Measurements from ENCODE around the gene CTDSPL2.
"Not testable (repeated sequence)": the region's sequence is repeated elsewhere in the genome, so short reads cannot be mapped to it uniquely, and the experiment has no call there.

CTDSPL2 gene

DNA sequence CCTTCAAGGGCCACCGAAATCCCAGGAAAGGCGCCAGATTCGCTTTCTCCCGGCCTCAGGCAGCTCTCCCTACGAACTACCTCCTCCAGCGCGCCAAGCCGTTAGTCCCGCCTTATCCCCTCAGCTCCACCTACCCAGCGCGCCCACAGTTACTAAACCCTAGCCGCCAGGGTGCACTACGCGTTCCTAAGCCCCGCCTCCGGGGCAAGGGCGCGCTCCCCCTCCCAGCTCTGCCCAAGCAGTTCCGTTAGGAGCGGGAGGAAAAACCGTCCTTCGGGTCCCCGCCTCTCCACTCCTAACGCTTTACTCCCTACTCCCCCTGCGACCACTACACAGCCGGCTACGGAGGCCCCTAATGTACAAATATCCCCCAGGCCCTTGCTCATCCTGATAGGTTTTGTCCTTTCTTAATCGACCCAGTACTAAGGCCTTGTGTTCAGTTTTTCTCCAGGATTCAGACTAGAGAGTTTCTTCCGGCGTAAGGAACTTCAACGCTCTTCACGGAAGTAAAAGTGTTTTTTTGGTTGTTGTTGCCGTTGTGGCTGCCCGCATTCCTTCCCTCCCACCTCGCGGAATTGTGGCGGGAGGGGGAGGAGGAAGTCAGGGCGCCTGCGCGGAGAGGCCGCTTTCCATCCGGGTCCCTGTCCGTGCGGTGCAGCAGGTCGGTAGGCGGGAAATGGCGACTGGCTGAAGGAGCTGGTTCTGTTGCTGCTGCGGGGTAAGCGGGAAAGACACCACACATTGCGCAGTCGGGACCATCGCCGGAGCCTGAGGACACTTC lies at the start of gene CTDSPL2:
Gene CTDSPL2 (plus strand): TSS at position 655 of the 781 bp plus-strand sequence. CDS start 31,386 bp downstream, outside the sequence.
- peak; percentile 97 for DNase-seq (ENCODE audit: low spot score)

DNA sequence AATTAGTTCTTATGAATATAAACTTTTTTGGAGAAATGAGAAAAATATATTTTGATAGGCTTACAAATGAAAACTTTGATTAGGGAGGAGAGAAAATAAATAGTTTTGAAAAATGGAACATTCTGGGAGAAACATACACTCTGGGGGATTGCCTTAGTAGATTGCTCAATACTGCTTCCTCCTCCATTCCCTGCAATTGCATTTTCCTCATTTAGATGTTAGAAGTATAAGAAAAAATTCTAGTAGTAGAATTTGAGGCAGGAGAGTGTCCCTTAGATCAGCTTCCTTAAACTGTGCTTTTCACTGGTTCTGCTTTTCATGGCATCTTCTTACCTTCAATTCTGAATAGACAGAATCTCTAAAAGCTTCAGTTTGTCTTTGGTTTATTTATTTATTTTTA lies 46.2 kb upstream of the CTDSPL2 start:
- DNase-seq (ENCODE audit: low spot score), result no peak

DNA sequence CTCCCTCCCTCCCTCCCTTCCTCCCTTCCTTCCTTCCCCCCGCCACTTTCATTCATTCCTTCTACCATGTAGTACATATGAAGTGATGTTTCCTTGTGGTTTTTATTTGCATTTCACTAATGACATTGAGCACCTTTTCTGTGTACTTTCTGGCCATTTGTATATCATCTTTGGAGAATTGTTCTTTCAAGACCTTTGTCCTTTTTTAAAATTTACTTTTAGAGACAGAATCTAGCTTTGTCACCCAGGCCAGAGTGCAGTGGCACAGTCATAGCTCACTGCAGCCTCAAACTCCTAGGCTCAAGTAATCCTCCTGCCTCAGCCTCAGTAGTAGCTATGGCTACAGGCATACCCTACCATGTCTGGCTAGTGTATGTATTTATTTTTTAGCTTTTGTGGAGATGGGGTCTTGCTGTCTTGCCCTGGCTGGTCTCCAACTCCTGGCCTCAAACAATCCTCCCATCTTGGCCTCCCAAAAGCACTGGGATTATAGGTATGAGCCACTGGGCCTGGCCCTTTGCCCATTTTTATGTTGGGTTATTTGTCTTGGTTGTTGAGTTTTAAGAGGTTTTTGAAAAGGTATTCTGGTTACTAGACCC lies 42.0 kb upstream of the CTDSPL2 start:
- no peak for DNase-seq (ENCODE audit: low spot score)

DNA sequence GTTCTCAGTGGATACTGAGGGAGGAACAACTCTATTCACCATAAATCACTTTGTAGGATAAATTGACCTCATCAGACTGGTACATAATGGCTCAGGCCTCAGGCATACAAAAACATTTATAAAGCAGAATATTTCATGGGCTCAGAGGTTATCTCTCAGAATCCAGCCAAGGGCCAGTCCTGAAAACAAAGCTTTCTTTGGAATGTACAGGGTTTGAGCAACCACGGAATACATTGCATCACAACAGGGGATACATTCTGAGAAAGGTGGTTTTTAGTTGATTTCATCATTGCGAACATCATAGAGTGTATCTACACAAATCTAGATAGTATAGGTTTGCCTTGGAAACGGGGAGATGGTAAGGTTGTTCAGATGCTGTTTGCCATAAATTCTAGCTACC lies 33.4 kb upstream of the CTDSPL2 start:
- DNase-seq (ENCODE audit: low spot score), result no peak

DNA sequence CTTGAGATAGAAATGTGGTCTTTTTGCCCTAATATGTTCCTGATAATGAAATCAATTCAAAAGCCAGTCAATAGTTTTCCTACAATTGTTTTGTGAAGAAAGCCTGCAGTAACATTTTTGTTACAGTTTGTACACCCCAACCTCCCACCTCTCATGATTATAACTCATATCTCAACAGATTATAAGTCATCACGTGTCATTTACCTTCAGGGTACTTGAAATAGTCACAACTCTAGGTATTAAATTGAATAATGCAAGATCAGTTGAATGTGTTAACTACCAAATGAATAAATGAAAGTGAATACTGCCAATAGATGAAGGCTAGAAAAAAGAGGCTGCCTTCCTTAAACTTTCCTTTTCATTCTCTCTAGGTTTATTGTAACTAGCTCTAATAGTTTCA lies 32.9 kb upstream of the CTDSPL2 start:
- no peak for DNase-seq (ENCODE audit: low spot score)

DNA sequence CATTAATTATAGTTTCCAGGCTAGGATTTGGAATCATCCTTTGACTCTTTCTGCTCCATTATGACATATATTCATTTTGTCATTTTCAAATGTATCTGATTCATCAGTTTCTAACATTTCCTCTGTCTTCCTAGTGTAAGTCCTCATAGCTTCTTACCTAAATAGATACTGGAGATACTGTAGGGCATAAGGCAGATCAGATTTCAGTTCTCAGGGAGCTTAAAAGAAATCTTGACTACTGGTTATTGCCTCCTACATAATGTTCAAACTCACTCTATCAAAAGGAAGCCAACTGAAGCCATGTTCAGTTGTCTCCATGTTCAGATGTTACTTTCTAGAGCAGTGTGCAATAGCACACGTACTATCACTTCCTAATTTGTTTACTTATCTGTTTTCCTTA lies 29.6 kb upstream of the CTDSPL2 start:
- DNase-seq (ENCODE audit: low spot score), result no peak

DNA sequence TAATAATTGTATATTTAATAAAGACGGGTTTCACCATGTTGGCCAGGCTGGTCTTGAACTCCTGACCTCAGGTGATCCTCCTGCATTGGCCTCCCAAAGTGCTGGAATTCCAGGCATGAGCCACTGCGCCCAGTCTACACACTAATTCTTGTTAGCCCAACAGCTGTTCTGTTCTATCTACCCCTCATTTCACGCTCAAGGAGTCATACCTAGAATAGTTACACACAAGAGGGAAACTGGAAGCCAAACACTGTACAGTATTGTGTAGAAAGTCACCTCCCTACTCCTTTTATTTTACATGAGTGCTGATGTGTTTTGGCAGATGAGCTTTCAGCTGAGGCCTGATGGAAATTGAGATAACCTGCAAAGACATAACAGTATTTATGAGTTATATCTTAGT lies 13.4 kb upstream of the CTDSPL2 start:
- DNase-seq (ENCODE audit: low spot score), result no peak

DNA sequence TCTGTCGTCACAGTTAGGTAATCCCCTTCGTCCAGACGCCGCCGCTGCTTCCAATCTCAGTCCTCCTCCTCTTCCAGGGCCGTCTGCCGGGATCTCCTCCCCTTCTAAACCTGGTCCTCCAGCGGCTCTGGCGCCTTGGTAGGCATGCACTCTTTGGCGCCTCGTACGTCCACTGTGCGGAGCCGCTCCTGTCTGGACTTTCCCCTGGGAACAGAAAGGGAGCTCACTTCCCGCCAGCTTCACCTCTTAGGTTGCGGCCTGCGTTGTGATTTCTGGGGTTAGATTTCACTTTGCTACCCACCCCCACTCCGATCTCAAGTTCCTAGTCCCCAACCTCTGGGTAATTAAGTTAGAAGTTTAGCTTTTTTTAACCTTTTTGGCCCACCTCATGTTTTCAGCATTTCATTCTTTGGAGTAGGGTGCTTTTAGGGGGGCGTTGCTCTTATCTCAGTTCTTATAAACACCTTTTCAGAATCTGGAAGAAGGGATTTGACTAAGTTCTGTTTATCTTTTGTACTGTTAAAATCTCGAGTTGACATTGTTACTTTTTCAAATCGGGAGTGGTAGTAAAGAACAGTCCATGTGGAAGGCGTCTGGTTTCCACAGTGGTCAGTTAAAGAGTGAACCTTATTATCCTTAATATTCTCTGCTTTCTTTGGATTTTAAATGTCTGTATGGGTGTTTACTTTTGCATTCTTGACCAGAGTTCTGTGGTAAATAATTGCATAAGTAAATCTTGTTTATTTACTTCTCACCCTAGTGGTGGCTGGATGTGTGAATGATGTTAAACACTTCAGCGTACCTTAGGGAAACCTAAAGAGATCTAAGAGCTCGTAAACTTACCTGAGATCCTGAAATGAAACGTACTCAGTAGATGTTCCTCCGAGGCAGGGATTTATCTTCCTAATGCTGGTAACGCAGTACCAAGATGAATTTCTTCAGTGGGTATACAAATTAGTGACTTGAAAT lies 611 bp downstream of the CTDSPL2 start:
- no peak for DNase-seq (ENCODE audit: low spot score)

DNA sequence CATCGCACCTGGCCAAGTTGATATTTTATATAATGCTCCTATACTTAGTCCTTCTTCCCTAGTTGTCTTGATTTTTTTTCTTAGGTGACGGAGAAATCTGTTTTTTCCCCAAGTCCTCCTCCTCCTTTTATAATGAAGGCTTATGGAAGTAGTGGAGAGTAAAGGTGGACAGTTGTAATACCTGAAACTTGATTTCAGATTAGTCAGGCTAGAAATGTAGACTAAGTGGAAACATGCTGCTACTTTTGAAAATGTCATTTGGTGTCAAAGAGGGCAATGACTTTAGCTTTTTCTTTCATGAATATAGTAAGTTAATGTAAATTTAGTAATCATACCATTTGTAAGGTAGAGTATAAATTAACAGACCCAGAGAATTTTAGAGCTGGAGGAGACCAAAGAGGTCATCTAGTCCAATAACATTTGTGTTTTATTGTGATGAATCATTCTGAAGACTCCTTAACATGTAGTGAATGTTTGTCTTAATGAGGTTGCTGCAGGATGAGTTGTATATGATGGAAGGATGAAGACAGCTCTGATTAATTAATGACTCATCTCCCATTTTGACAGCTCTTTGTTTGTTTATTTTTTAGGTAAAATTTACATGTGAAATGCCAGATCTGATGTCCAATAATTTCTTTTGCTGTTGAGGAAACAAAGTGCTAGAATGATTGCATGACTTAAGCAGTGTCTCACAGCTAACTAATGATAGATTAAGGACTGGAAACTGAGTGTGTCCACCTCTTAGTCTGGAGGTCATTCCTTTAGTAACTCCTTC lies 8.7 kb downstream of the CTDSPL2 start:
- DNase-seq (ENCODE audit: low spot score), result no peak

DNA sequence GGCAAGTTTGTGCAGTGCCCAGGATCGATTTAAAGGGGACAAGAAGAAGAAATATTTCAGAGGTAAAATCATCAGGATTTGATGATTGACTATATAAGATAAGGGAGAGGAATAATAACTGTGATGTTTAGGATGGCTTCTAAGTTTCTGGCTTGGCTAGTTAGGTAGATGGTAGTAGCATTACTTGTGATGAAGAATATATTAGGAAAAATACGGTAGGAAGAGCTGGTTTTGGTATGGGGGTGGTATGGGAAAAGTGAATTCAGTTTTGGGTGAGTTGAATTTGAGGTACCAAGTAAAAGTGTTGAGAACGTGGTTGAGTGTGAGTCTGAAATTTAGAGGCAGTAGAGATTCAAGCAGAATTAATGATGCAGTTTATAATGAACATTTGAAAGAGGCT lies 11.0 kb downstream of the CTDSPL2 start:
- DNase-seq (ENCODE audit: low spot score), result no peak

DNA sequence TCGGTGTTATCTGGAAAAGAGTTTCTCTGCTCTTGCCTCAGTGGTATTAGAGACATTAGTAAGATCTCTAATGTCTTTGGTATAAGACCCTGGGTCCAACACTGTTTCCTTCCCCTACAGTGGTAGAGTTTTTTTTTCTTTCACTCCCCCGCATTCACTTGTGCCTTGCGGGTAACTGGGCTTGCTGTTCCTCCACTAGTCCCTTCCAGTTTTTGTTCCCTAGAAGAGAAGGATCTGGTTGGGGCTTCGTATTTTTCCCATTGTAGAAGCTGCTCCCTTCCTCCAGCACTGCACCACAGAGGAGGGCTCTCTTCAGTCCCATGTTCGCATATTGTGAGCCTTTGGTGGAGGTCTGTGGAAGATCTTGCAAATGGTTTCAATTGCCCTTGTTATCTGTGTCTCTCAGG lies 13.7 kb downstream of the CTDSPL2 start:
- DNase-seq (ENCODE audit: low spot score), result no peak

DNA sequence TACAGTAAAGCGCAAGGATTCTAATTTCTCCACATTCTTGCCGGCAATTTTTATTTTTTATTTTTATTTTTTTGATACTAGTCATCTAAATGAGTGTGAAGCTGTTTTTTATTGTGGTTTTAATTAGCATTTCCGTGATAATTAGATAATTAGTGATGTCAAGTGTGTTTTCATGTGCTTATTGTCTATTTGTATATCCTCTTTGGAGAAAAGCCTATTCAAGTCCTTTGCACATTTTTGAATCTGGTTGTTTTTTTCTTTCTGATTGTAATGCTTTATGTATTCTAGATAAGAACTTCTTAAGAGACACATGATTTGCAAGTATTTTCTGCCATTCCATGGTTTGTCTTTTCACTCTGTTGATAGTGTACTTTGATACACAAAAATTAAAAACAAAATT lies 16.1 kb downstream of the CTDSPL2 start:
- no peak for DNase-seq (ENCODE audit: low spot score)

DNA sequence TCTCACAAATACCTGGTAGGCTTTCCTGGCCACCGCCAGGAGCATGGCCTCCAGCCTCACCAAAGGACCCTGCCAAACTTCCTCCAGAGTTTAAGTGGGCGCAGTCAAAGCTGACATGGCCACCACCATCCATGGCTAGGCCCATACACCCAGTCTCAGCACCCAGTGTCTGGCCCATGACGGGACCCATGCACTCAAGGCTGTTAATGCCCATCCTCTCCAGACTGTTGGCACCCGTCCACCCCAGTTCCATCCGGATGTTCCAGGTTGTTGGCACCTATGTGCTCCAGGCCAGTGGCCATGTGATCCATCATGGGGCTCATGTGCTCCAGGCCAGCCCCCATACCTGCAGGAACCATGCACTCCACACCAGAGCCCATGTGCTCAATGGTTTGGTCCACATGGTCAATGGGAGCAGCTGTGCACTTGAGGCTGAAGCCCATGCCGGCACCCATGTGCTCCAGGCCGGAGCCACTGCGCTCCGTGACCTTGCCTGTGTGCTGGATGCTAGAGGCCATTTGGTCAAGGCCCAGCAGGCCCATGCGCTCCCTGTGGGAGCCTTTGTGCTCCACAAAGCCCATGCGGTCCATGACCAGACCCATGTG lies 20.4 kb downstream of the CTDSPL2 start:
- no peak for DNase-seq (ENCODE audit: low spot score)

DNA sequence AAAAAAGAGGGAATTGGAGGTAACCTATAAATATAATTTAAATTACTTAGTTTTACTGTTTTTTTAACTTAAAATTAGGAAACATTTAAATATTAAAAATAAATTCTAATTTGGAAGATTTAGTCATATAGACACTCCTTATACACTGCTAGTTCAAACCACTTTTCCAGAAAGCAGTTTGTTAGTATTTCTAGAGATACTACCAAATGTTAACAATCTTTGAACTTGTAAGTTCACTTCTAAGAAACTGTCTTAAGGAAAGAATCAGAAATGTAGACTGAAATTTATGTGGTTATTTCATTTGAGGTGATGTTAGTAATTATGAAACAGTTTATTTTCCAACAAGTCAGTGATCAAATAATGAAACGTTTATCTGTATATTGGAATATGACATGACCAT lies 22.7 kb downstream of the CTDSPL2 start:
- no peak for DNase-seq (ENCODE audit: low spot score)

DNA sequence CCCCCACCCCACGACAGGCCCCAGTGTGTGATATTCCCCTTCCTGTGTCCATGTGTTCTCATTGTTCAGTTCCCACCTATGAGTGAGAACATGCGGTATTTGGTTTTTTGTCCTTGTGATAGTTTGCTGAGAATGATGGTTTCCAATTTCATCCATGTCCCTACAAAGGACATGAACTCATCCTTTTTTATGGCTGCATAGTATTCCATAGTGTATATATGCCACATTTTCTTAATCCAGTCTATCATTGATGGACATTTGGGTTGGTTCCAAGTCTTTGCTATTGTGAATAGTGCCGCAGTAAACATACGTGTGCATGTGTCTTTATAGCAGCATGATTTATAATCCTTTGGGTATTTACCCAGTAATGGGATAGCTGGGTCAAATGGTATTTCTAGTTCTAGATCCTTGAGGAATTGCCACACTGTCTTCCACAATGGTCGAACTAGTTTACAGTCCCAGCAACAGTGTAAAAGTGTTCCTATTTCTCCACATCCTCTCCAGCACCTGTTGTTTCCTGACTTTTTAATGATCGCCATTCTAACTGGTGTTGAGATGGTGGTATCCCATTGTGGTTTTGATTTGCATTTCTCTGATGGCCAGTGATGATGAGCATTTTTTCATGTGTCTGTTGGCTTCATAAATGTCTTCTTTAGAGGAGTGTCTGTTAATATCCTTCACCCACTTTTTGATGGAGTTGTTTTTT lies 26.3 kb downstream of the CTDSPL2 start:
- DNase-seq (ENCODE audit: low spot score), result not testable (repeated sequence)

DNA sequence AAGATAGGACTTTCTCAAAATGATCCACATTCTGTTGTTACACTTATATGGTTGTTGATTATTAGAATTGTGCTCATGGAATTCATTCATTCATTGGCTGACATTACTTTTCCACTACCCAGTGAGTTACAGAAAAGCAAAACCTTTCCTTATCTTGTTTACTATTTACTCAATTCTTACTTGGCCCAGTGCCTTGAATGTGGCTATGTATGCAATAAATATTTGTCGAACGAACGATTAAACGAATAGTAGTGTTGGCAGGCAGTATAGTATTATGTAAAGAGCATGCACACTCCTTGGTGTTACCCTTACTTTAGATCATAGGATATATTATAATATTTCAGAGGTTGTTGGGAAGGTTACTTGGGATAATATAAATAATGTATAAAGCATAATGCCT lies 31.0 kb downstream of the CTDSPL2 start:
- DNase-seq (ENCODE audit: low spot score), result no peak

DNA sequence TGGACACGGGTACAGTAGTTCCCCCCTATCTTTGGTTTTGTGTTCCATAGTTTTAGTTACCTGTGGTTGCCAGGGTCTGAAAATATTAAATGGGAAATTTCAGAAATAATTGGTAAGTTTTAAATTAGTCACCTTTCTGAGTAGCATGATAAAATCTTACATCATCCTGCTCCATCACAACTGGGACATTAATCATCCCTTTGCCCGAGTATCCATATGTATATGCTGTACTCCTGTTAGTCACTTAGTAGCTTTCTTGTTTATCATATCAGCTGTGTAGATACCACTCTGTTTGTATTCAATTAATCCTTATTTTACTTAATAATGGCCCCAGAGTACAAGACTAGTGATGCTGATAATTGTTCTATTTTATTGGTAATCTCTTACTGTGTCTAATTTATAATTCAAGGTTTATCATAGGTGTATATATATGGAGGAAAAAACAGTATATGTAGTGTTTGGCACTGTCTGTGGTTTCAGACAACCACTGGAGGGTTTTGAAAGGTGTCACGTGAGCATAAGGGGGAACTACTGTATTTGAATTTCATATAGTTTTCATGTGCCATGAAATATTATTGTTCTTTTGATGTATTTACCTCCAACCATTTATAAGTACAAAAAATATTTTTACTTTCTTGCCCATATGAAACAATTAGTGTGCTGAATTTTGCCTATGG lies 41.4 kb downstream of the CTDSPL2 start:
- peak; percentile 11 for DNase-seq (ENCODE audit: low spot score)

DNA sequence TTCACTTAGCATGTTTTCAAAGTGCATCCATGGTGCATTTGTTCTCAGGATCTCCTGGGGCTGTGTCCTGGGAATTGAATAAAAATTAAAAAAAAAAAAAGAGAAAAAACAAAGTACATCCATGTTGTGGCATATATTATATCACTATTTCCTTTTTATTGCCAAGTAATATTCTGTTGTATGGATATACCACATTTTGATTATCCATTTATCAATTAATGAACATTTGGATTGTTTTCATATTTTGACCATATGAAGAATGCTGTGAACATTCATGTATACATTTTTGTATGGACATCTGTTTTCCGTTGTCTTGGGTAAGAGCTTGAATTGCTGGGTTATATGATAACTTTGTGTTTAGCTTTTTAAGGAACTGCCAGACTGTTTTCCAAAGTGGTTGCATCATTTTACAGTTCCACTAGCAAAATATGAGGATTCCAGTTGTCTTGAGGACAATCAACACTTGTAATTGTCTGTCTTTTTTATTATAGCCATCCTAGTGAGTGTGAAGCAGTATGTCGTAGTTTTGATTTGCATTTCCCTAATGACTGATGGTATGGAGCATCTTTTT lies 44.5 kb downstream of the CTDSPL2 start:
- no peak for DNase-seq (ENCODE audit: low spot score)

DNA sequence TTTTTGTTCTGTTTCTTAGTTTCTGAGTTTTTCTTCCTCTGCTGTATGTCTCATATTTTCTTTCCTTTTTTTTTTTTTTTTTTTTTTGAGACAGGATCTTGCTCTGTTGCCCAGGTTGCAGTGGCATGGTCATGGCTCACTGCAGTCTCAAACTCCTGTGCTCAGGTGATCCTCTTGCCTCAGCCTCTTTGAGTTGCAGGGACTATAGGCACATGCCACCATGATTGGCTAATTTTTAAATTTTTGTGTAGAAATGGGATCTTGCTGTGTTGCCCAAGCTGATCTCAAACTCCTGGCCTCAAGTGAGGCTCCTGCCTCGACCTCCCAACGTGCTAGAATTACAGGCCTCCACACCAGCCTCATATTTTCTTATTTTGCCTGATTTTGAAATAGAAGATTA lies 51.9 kb downstream of the CTDSPL2 start:
- no peak for DNase-seq (ENCODE audit: low spot score)

DNA sequence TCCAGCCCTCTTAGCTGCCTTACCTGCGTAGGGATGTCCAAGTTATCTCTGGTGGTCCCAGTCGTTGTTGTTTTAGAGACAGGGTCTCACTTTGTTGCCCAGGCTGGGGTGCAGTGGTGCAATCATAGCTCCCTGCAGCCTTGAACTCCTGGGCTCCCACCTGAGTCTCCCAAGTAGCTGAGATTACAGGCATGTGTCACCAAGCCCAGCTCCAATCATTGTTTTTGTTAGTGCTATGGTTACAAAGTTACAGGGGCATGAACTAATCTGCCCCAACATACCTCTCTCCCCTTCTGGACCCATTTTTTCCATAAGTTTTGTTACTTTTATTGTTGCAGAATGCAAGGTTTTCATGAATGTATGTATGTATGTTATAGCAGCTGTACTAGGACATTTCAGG lies 54.7 kb downstream of the CTDSPL2 start:
- DNase-seq (ENCODE audit: low spot score), result no peak

Measured in AG20443 (cell line).